Kidney (tissue), 14 donors: ENCODE results near the gene PPT2. TPM values are rescaled to one million over a fixed set of nuclear protein-coding genes. Genes with fewer than 3 reads are reported as not detected.
"Not testable (repeated sequence)": the region's sequence is repeated elsewhere in the genome, so short reads cannot be mapped to it uniquely, and the experiment has no call there.

Experiments used
- DNase-seq, 5 donors: peaks; one replicate each; pipeline ENCODE4 v3.0.0-alpha.2; 2013 to 2020
- FAIRE-seq: peaks from 2 replicates; lab custom pipeline; 2012; peaks lifted over from hg19 to GRCh38; lab: Jason Lieb, UNC
- H3K27ac ChIP-seq, 2 donors: one replicate each; pipeline ENCODE4 v1.7.0; 2013; ENCODE audit warnings: low read depth in 2 of 2, low read length in 2 of 2, inconsistent platforms in 1 of 2
- H3K27me3 ChIP-seq: one replicate; pipeline ENCODE4 v1.7.1; 2013; ENCODE audit warnings: low read length, inconsistent platforms; ENCODE audit not compliant: control insufficient read depth, insufficient read depth
- H3K36me3 ChIP-seq, 3 donors: one replicate each; pipeline versions ENCODE4 v1.7.0 to v1.7.1; 2013; ENCODE audit warnings: low read length in 3 of 3, control low read depth in 1 of 3, inconsistent platforms in 1 of 3; ENCODE audit not compliant: insufficient read depth in 3 of 3, control insufficient read depth in 2 of 3
- H3K4me1 ChIP-seq, 3 donors: one replicate each; pipeline versions ENCODE4 v1.7.0 to v1.7.1; 2013; ENCODE audit warnings: low read length in 3 of 3, inconsistent platforms in 1 of 3, low read depth in 1 of 3; ENCODE audit not compliant: control insufficient read depth in 2 of 3, insufficient read depth in 2 of 3
- H3K4me3 ChIP-seq, 3 donors: one replicate each; pipeline versions ENCODE4 v1.7.0 to v1.8.1; 2013; ENCODE audit warnings: low read length in 3 of 3, control low read depth in 1 of 3, inconsistent platforms in 1 of 3
- H3K9ac ChIP-seq, 3 donors: one replicate each; pipeline versions ENCODE4 v1.7.0 to v1.7.1; 2013; ENCODE audit warnings: low read length in 3 of 3, control low read depth in 1 of 3, inconsistent platforms in 1 of 3
- H3K9me3 ChIP-seq, 3 donors: one replicate each; pipeline versions ENCODE4 v1.7.0 to v1.7.1; 2013; ENCODE audit warnings: low read length in 3 of 3, control low read depth in 1 of 3, inconsistent platforms in 1 of 3; ENCODE audit not compliant: control insufficient read depth in 2 of 3, insufficient read depth in 1 of 3
- intact Hi-C: fragments of 100-400 bp; cut with DNase I; formaldehyde crosslinking; loops from one replicate; pipeline ENCODE4 v1.11.1; 2022
- microRNA-seq: library from miRNA; unstranded; fragments of <30 nt; microRNA quantifications from one replicate; pipeline ENCODE4 v1.2.0, GENCODE V29; 2020
- polyA plus RNA-seq: library from polyadenylated mRNA; stranded (reverse); fragments of 350-450 nt; fragmentation: Illumina TruSeq; extraction: RNeasy Lipid Tissue Mini Kit (QIAGEN cat#74804); gene quantifications from one replicate; pipeline ENCODE4 v1.2.3, GENCODE V29; 2014; ENCODE audit warnings: low read depth, low replicate concordance; ENCODE audit not compliant: insufficient read depth
- total RNA-seq: library from RNA; stranded (reverse); fragmentation: NEBNext Ultra II Directional; extraction: Animal tissue kit (Norgen Biotek cat#: 25700); gene quantifications from one replicate; pipeline ENCODE4 v1.2.1, GENCODE V29; 2021
- TF ChIP-seq, protein P1 (sequence below): IDR thresholded peaks from 3 replicates; pipeline ENCODE4 v1.5.1; 2012; ENCODE audit warnings: mild to moderate bottlenecking, moderate library complexity, borderline replicate concordance; ENCODE audit not compliant: insufficient read depth; ENCODE audit errors: extremely low read depth
- donor health status: control.
- donor health status: control.
- donor health status: control.
- donor health status: control.
- donor health status: control.
- donor health status: DM: yes; HTN: yes; CAD: no.
- donor health status: Normal renal cell carcinoma (clear cell type).

PPT2 gene
- total and polyA plus RNA-seq, 2 donors from 2014 or later, result 20.3 to 23.0 TPM

DNA sequence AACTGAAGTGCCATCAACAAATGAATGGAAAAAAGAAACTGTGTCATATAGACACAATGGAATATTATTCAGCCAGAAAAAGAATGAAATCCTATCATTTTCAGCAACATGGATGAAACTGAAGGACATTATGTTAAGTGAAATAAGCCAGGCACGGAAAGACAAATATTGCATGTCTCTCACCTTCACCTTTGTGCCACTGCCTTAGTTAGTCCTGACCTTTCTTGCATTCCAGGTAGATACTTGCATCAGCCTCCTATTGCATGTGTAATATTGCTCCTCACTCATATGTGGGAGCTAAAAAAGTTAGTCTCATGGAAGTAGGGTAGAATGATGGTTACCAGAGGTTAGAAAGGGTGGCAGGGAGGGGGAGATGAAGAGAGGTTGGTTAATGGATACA, 55.1 kb downstream of the PPT2 start:
- no peak for DNase-seq
- H3K4me1 ChIP-seq, result no peaks in the 10 kb centered on the region
- TF ChIP-seq, protein P1, sequence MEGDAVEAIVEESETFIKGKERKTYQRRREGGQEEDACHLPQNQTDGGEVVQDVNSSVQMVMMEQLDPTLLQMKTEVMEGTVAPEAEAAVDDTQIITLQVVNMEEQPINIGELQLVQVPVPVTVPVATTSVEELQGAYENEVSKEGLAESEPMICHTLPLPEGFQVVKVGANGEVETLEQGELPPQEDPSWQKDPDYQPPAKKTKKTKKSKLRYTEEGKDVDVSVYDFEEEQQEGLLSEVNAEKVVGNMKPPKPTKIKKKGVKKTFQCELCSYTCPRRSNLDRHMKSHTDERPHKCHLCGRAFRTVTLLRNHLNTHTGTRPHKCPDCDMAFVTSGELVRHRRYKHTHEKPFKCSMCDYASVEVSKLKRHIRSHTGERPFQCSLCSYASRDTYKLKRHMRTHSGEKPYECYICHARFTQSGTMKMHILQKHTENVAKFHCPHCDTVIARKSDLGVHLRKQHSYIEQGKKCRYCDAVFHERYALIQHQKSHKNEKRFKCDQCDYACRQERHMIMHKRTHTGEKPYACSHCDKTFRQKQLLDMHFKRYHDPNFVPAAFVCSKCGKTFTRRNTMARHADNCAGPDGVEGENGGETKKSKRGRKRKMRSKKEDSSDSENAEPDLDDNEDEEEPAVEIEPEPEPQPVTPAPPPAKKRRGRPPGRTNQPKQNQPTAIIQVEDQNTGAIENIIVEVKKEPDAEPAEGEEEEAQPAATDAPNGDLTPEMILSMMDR, result no peak
- no peak overlapping the region for H3K9ac ChIP-seq
- no peaks in the 10 kb centered on the region for H3K9me3 ChIP-seq
- no peak overlapping the region for H3K27ac ChIP-seq
- intact Hi-C loops, result no loop called here
- no peaks in the 10 kb centered on the region for H3K27me3 ChIP-seq
- FAIRE-seq, result no peak
- no peak overlapping the region for H3K4me3 ChIP-seq
- no peaks in the 10 kb centered on the region for H3K36me3 ChIP-seq

DNA sequence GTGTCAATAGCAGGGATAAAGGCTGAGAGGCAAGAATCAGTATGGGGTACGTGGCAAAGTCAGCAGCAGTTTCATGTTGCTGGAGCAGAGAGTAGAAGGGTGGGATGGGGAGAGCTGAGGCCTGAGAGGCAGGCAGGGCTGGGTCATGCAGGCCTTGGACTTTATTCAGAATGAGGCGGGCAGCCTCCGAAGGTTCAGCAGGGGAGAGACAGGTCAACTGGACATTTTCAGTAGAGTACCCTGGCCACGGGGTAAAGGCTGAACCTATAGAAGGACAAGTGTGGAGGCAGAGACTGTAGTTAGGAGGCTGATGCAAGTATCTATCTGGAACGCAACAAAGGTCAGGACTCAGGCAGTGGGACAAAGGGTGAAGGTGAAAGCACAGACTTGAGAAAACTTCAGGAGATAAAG, 56.3 kb downstream of the PPT2 start:
- FAIRE-seq, result no peak
- Histone ChIP-seq H3K9ac (no peak overlapping the region), H3K27ac (no peak overlapping the region), H3K4me3 (no peak overlapping the region), H3K4me1 (no peaks in the 10 kb centered on the region), H3K9me3 (no peaks in the 10 kb centered on the region), H3K36me3 (no peaks in the 10 kb centered on the region), H3K27me3 (no peaks in the 10 kb centered on the region)
- TF ChIP-seq, protein P1, result no peak
- intact Hi-C loops, result no loop called here
- DNase-seq, result no peak

DNA sequence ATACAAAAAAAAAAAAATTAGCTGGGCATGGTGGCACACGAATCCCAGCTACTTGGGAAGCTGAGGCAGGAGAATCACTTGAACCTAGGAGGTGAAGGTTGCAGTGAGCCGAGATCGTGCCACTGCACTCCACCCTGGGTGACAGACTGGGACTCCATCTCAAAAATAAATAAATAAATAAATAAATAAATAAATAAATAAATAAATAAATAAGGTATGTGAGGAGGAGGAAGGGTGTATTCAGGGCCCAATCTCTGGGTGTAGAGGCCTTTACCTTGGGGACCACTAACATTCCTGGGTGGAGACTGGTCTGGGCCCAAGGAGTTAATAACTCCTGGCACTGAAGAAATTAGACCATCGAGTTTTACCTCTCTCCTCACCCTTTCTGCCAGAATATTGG, 57.5 kb downstream of the PPT2 start:
- H3K36me3 ChIP-seq, H3K27me3 ChIP-seq, H3K27ac ChIP-seq, H3K9ac ChIP-seq, H3K9me3 ChIP-seq, FAIRE-seq, intact Hi-C loops, H3K4me3 ChIP-seq, H3K4me1 ChIP-seq, DNase-seq: not testable (repeated sequence)

DNA sequence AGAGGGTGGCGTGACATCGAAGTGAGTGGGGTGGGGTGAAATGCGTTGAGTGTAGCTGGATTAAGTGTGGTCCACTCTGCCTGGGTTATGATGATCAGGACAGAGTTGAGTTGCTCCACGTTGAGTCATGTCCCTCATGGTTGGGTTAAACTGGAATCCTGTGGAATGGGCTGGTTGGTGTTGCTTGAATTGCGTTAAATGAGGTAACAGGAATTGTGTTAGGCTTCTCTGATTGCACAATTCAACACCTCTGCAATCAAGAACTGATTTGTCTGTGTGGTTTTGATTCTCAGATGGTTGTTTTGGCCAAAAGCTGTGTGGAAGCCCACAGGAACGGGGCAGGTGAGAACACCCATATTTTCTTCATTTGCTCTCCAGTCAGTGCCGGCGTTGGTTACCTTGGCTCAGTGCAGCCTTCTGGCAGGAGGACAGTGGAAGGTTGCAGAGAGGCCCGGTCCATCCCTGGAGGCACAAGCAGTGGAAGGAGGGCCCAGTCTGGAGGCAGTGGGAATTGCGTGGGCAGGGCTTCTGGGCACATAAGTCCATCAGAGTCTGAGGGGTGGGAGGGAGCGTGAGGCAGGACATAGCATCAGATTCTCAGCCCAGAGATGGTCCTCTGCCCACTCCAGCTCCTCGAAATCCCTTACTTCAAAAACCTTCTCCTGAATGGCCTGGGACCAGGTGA, 58.3 kb downstream of the PPT2 start:
- intact Hi-C loops, result no loop called here
- no peaks in the 10 kb centered on the region for H3K36me3 ChIP-seq
- no peak overlapping the region for H3K4me3 ChIP-seq
- H3K4me1 ChIP-seq, result no peaks in the 10 kb centered on the region
- H3K27me3 ChIP-seq, result no peaks in the 10 kb centered on the region
- TF ChIP-seq, protein P1, result no peak
- H3K9me3 ChIP-seq, result no peaks in the 10 kb centered on the region
- FAIRE-seq (no peak), DNase-seq (no peak)
- no peak overlapping the region for H3K27ac ChIP-seq
- no peak overlapping the region for H3K9ac ChIP-seq

Small RNA genes within 50 kb of the gene (microRNA-seq; reads per million reads assigned to microRNA genes)
- gene MIR6721 (not detected), gene MIR6833 (not detected)

Other genes with a start within 250 kb of the PPT2 start
- gene C2, start 226.4 kb upstream of the PPT2 start, total RNA-seq, result 38.7 TPM
- 84.0 TPM for gene C2, start 226.4 kb upstream of the PPT2 start, polyA plus RNA-seq
- 200 TPM for gene CFB, start 208.0 kb upstream of the PPT2 start, total RNA-seq
- gene CFB, start 208.0 kb upstream of the PPT2 start, polyA plus RNA-seq, result 154 TPM
- gene NELFE, start 195.2 kb upstream of the PPT2 start, total RNA-seq, result 62.0 TPM
- 83.0 TPM for gene NELFE, start 195.2 kb upstream of the PPT2 start, polyA plus RNA-seq
- gene SKIC2, start 195.0 kb upstream of the PPT2 start, total RNA-seq, result 67.8 TPM
- gene SKIC2, start 195.0 kb upstream of the PPT2 start, polyA plus RNA-seq, result 55.0 TPM
- gene DXO, start 182.0 kb upstream of the PPT2 start, total RNA-seq, result 21.3 TPM
- 26.0 TPM for gene DXO, start 182.0 kb upstream of the PPT2 start, polyA plus RNA-seq
- gene C4A, start 172.1 kb upstream of the PPT2 start, total RNA-seq, result 250 TPM
- 521 TPM for gene C4A, start 172.1 kb upstream of the PPT2 start, polyA plus RNA-seq
- gene C4B, start 139.3 kb upstream of the PPT2 start, total RNA-seq, result 596 TPM
- gene C4B, start 139.3 kb upstream of the PPT2 start, polyA plus RNA-seq, result 578 TPM
- 3.2 TPM for gene CYP21A2, start 115.7 kb upstream of the PPT2 start, total RNA-seq
- 8.2 TPM for gene CYP21A2, start 115.7 kb upstream of the PPT2 start, polyA plus RNA-seq
- 88.2 TPM for gene TNXB, start 44.8 kb upstream of the PPT2 start, total RNA-seq
- 13.3 TPM for gene TNXB, start 44.8 kb upstream of the PPT2 start, polyA plus RNA-seq
- 104 TPM for gene ATF6B, start 25.9 kb upstream of the PPT2 start, total RNA-seq
- 40.3 TPM for gene ATF6B, start 25.9 kb upstream of the PPT2 start, polyA plus RNA-seq
- 4.8 TPM for gene FKBPL, start 23.9 kb upstream of the PPT2 start, total RNA-seq
- gene FKBPL, start 23.9 kb upstream of the PPT2 start, polyA plus RNA-seq, result 5.7 TPM
- gene PRRT1, start 2.2 kb upstream of the PPT2 start, total RNA-seq, result 2.4 TPM
- gene PRRT1, start 2.2 kb upstream of the PPT2 start, polyA plus RNA-seq, result 4.0 TPM
- gene EGFL8, start 10.5 kb downstream of the PPT2 start, total RNA-seq, result 18.3 TPM
- 15.0 TPM for gene EGFL8, start 10.5 kb downstream of the PPT2 start, polyA plus RNA-seq
- gene AGPAT1, start 21.9 kb downstream of the PPT2 start, total RNA-seq, result 58.9 TPM
- gene AGPAT1, start 21.9 kb downstream of the PPT2 start, polyA plus RNA-seq, result 87.1 TPM
- 74.1 TPM for gene RNF5, start 24.3 kb downstream of the PPT2 start, total RNA-seq
- gene RNF5, start 24.3 kb downstream of the PPT2 start, polyA plus RNA-seq, result 208 TPM
- gene AGER, start 30.1 kb downstream of the PPT2 start, total RNA-seq, result 13.0 TPM
- gene AGER, start 30.1 kb downstream of the PPT2 start, polyA plus RNA-seq, result 7.1 TPM
- 87.3 TPM for gene PBX2, start 36.1 kb downstream of the PPT2 start, total RNA-seq
- gene PBX2, start 36.1 kb downstream of the PPT2 start, polyA plus RNA-seq, result 34.6 TPM
- gene GPSM3, start 38.5 kb downstream of the PPT2 start, total RNA-seq, result 28.1 TPM
- gene GPSM3, start 38.5 kb downstream of the PPT2 start, polyA plus RNA-seq, result 6.2 TPM
- gene NOTCH4, start 69.9 kb downstream of the PPT2 start, total RNA-seq, result 30.5 TPM
- 22.5 TPM for gene NOTCH4, start 69.9 kb downstream of the PPT2 start, polyA plus RNA-seq
- not detected for gene TSBP1, start 217.8 kb downstream of the PPT2 start, total RNA-seq
- gene TSBP1, start 217.8 kb downstream of the PPT2 start, polyA plus RNA-seq, result not detected